GM19467 (cell line): Measurements from ENCODE around the gene METRN.
"Not testable (repeated sequence)": the region's sequence is repeated elsewhere in the genome, so short reads cannot be mapped to it uniquely, and the experiment has no call there.

ENCODE experiments used
- ATAC-seq: cut with Tn5 transposase; IDR thresholded peaks from one replicate; pipeline ENCODE4 v1.9.1; 2021; ENCODE audit warnings: mild to moderate bottlenecking, moderate library complexity; ENCODE audit not compliant: unreplicated experiment

METRN gene

GRCh38 chr16:754121-754607 is 39.2 kb downstream of the METRN start:
- not testable (repeated sequence) for ATAC-seq

GRCh38 chr16:754656-755055 is 39.7 kb downstream of the METRN start:
- ATAC-seq = no peak

- ATAC-seq = no peak
These were observed 41.5 kb downstream of the METRN start for GRCh38 chr16:756428-756827.

- ATAC-seq = no peak
These were observed 44.4 kb downstream of the METRN start for GRCh38 chr16:759110-759910.

- ATAC-seq = no peak
These were observed 45.1 kb downstream of the METRN start for GRCh38 chr16:760065-760464.

GRCh38 chr16:760545-761343 is 45.8 kb downstream of the METRN start, which contains the start of gene MSLN:
MSLN (plus strand) TSS chr16:760734; CDS start chr16:762681, 1,947 bp downstream.
- ATAC-seq = no peak

GRCh38 chr16:761625-762513 is 47.0 kb downstream of the METRN start:
- ATAC-seq = no peak

GRCh38 chr16:762595-763268 is 47.8 kb downstream of the METRN start:
- no peak for ATAC-seq

GRCh38 chr16:763369-764183 is 48.7 kb downstream of the METRN start:
- ATAC-seq = no peak

- no peak for ATAC-seq
These were observed 49.3 kb downstream of the METRN start for GRCh38 chr16:764184-764750.

GRCh38 chr16:764848-765487 is 50.0 kb downstream of the METRN start:
- ATAC-seq = no peak

- ATAC-seq = no peak
These were observed 50.6 kb downstream of the METRN start for GRCh38 chr16:765488-765865.

GRCh38 chr16:766008-766819 is 51.3 kb downstream of the METRN start:
- no peak for ATAC-seq

GRCh38 chr16:766820-767640 is 52.1 kb downstream of the METRN start:
- no peak for ATAC-seq

GRCh38 chr16:767743-768235 is 52.9 kb downstream of the METRN start:
- no peak for ATAC-seq

GRCh38 chr16:768428-768827 is 53.5 kb downstream of the METRN start:
- ATAC-seq = no peak
